GM18907 (cell line): ENCODE results near the gene KRT32.
A peak's percentile ranks its signal among the peaks of the same experiment; 100 is the strongest.

Experiments used
- ATAC-seq: cut with Tn5 transposase; IDR thresholded peaks from one replicate; pipeline ENCODE4 v1.9.1; 2021; ENCODE audit warnings: mild to moderate bottlenecking, moderate library complexity; ENCODE audit not compliant: unreplicated experiment

Gene KRT32

GRCh38 chr17:41466988-41467387, at the start of gene KRT32:
Gene KRT32 (minus strand): TSS chr17:41467386. CDS start chr17:41467325, 61 bp downstream.
- no peak for ATAC-seq

GRCh38 chr17:41516830-41517283, 49.7 kb upstream of the KRT32 start:
- ATAC-seq: no peak

GRCh38 chr17:41516147-41516829, 49.1 kb upstream of the KRT32 start:
- ATAC-seq: no peak

GRCh38 chr17:41513168-41513547, 46.0 kb upstream of the KRT32 start:
- no peak for ATAC-seq

GRCh38 chr17:41512546-41513167, 45.5 kb upstream of the KRT32 start:
- no peak for ATAC-seq

GRCh38 chr17:41511716-41512115, 44.5 kb upstream of the KRT32 start:
- no peak for ATAC-seq

- ATAC-seq: no peak
These were observed 43.9 kb upstream of the KRT32 start for GRCh38 chr17:41511116-41511515.

- ATAC-seq: no peak
These were observed 43.3 kb upstream of the KRT32 start for GRCh38 chr17:41510251-41511065.

GRCh38 chr17:41507315-41507880, 40.2 kb upstream of the KRT32 start:
- no peak for ATAC-seq

GRCh38 chr17:41505809-41506767, 38.9 kb upstream of the KRT32 start:
- no peak for ATAC-seq

GRCh38 chr17:41505007-41505808, 38.0 kb upstream of the KRT32 start, which contains the start of gene KRT13:
Gene KRT13 (minus strand): TSS chr17:41505612. CDS start chr17:41505550, 62 bp downstream.
- ATAC-seq: no peak

- ATAC-seq: no peak
These were observed 37.2 kb upstream of the KRT32 start for GRCh38 chr17:41504246-41504977.

GRCh38 chr17:41503202-41503601, 36.0 kb upstream of the KRT32 start:
- ATAC-seq: no peak

- ATAC-seq: no peak
These were observed 33.1 kb upstream of the KRT32 start for GRCh38 chr17:41500131-41500911.

GRCh38 chr17:41499714-41500113, 32.5 kb upstream of the KRT32 start:
- ATAC-seq: no peak

- ATAC-seq: no peak
These were observed 31.1 kb upstream of the KRT32 start for GRCh38 chr17:41498276-41498675.

- peak; percentile 82 for ATAC-seq
These were observed 29.8 kb upstream of the KRT32 start for GRCh38 chr17:41496803-41497484.
